Posterior cingulate gyrus (tissue), 11 donors: Measurements from ENCODE around the gene SNAPC4.
"Not testable (repeated sequence)": the region's sequence is repeated elsewhere in the genome, so short reads cannot be mapped to it uniquely, and the experiment has no call there.

Source experiments
- DNase-seq, 10 donors: peaks; one replicate each; pipeline versions ENCODE4 v3.0.0 to v3.0.0-alpha.2; 2020 to 2021; ENCODE audit warnings: mixed read lengths in 3 of 10
- intact Hi-C: fragments of 100-400 bp; cut with DNase I; formaldehyde crosslinking; loops from one replicate; pipeline ENCODE4 v1.15.1; 2023

SNAPC4 gene

GRCh38 chr9:136433043-136433715, 33.2 kb upstream of the SNAPC4 start:
- intact Hi-C loops = no loop called here
- DNase-seq = peak in 2 of 10 donors; percentile 67 to 81

GRCh38 chr9:136432591-136432990, 32.6 kb upstream of the SNAPC4 start:
- intact Hi-C loops = no loop called here
- peak in 2 of 10 donors; percentile 65 to 83 for DNase-seq

- intact Hi-C loops = no loop called here
- peak in 2 of 10 donors; percentile 49 to 79 for DNase-seq
These were observed 31.9 kb upstream of the SNAPC4 start for GRCh38 chr9:136431782-136432350.

- intact Hi-C loops = no loop called here
- peak in 2 of 10 donors; percentile 41 to 86 for DNase-seq
These were observed 30.7 kb upstream of the SNAPC4 start for GRCh38 chr9:136430588-136431234.

- intact Hi-C loops = no loop called here
- DNase-seq = peak in 2 of 10 donors; percentile 63 to 70
These were observed 29.9 kb upstream of the SNAPC4 start for GRCh38 chr9:136429683-136430491.

- DNase-seq = no peak
- intact Hi-C loops = no loop called here
These were observed 29.2 kb upstream of the SNAPC4 start for GRCh38 chr9:136429075-136429628.

- DNase-seq = peak in 1 of 10 donors; percentile 62
- intact Hi-C loops = no loop called here
These were observed 26.8 kb upstream of the SNAPC4 start for GRCh38 chr9:136426787-136427186.

GRCh38 chr9:136425367-136425766, 25.4 kb upstream of the SNAPC4 start:
- intact Hi-C loops, DNase-seq: not testable (repeated sequence)

GRCh38 chr9:136424750-136425362, 24.9 kb upstream of the SNAPC4 start:
- intact Hi-C loops = no loop called here
- peak in 1 of 10 donors; percentile 78 for DNase-seq

- DNase-seq = no peak
- intact Hi-C loops = no loop called here
These were observed 23.6 kb upstream of the SNAPC4 start for GRCh38 chr9:136423432-136424146.

- DNase-seq = peak in 1 of 10 donors; percentile 79
- intact Hi-C loops = no loop called here
These were observed 22.9 kb upstream of the SNAPC4 start for GRCh38 chr9:136422876-136423275.

- intact Hi-C loops = no loop called here
- DNase-seq = no peak
These were observed 21.8 kb upstream of the SNAPC4 start for GRCh38 chr9:136421791-136422190.

- intact Hi-C loops = no loop called here
- DNase-seq = no peak
These were observed 19.1 kb upstream of the SNAPC4 start for GRCh38 chr9:136419092-136419420.

GRCh38 chr9:136418182-136419091, 18.5 kb upstream of the SNAPC4 start:
- intact Hi-C loops = no loop called here
- no peak for DNase-seq

- intact Hi-C loops = no loop called here
- DNase-seq = no peak
These were observed 16.9 kb upstream of the SNAPC4 start for GRCh38 chr9:136416914-136417313.

GRCh38 chr9:136416427-136416826, 16.5 kb upstream of the SNAPC4 start:
- no peak for DNase-seq
- intact Hi-C loops = no loop called here

- intact Hi-C loops = loop anchor here (5.0 kb wide), 1 partner anchor 69 kb away; the partner anchor contains the start of gene SEC16A
- peak in 1 of 10 donors; percentile 78 for DNase-seq
These were observed 13.0 kb upstream of the SNAPC4 start for GRCh38 chr9:136412962-136413361.

GRCh38 chr9:136411378-136411777, 11.4 kb upstream of the SNAPC4 start:
- DNase-seq = no peak
- intact Hi-C loops = loop anchor here (5.0 kb wide), 1 partner anchor 71 kb away; the partner anchor contains the start of gene SEC16A
